IMR-90 (cell line): ENCODE data around the gene TRPM6.

ENCODE experiments used
- CEBPB ChIP-seq: IDR thresholded peaks from 2 replicates; pipeline ENCODE4 v1.6.1; 2012; ENCODE audit warnings: low read depth, low read length, improper control_type of control experiment
- POLR2A ChIP-seq: IDR thresholded peaks from 2 replicates; pipeline ENCODE4 v1.6.1; 2012; ENCODE audit warnings: mild to moderate bottlenecking, low read depth, low read length

DNA sequence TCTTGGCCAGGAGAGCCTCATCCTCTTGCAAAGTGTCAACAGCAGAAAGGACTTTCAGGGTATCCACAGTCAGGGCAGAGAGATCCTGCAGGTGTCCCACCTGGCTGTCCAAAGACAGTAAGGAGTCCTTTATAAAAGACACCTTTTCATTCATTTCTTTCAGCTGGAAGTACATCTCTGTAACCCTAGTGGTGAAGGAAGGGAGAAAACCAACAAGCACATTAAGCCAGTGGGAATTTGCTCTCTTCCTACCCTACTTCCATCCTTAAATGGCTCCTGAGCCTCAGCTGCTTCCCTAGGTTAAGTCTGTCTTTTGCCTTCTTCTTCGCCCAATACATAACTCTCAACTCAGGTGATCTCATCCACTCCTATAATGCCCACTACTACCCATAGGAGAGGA, 124.8 kb downstream of the TRPM6 start:
- no peak for TF ChIP-seq POLR2A
- TF ChIP-seq CEBPB, result no peak
